IPS DF 6.9 (cell line): Measurements from ENCODE around the gene NOSTRIN.

Source experiments
- DNase-seq: peaks from one replicate; pipeline ENCODE4 v3.0.0-alpha.2; 2013; ENCODE audit warnings: low read depth, low spot score
- H3K27ac ChIP-seq: one replicate; pipeline ENCODE4 v1.5.1; 2013; ENCODE audit warnings: low read length, control low read depth
- H3K27me3 ChIP-seq: 2 replicates; pipeline ENCODE4 v1.6.1; 2013; ENCODE audit warnings: mild to moderate bottlenecking, low read length; ENCODE audit not compliant: control insufficient read depth, insufficient read depth
- H3K36me3 ChIP-seq: 2 replicates; pipeline ENCODE4 v1.6.1; 2013; ENCODE audit warnings: low read length; ENCODE audit not compliant: control insufficient read depth, insufficient read depth
- H3K4me1 ChIP-seq: 2 replicates; pipeline ENCODE4 v1.6.1; 2013; ENCODE audit warnings: low read length; ENCODE audit not compliant: control insufficient read depth, insufficient read depth
- H3K4me3 ChIP-seq: 2 replicates; pipeline ENCODE4 v1.5.1; 2013; ENCODE audit warnings: mild to moderate bottlenecking, low read length
- H3K9me3 ChIP-seq: 2 replicates; pipeline ENCODE4 v1.6.1; 2013; ENCODE audit warnings: low read length, inconsistent platforms; ENCODE audit not compliant: control insufficient read depth, insufficient read depth
- WGBS: extraction: QIAGEN DNeasy Blood & Tissue Kit; methylation state at CpG from one replicate; pipeline ENCODE4 v1.1.7; 2013; ENCODE audit warnings: mixed read lengths, missing lambda C conversion rate; ENCODE audit not compliant: insufficient read length, insufficient coverage; 5-methylcytosine and 5-hydroxymethylcytosine counted together

NOSTRIN gene

DNA sequence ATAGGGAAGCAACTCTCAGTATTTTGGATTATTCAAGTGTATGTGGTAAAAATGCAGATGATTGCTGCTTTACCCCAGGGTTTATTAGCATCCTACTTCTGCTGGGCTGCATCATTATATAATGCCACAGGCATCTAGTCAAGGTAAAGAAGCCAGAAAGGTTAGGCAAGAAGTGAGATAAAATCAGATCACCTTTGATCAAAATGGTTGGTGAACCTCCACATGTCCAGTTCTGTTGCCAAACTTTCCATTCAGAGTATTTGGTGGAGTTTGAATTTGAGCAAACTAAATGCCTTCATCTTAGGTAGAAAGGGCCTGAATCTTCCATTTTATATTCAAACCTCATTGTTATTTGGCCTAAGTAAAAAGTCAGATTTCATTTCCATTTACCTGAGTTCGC lies 29.7 kb upstream of the NOSTRIN start:
- WGBS, result no CpG with 5 or more reads among the region's 1 CpG
- Histone ChIP-seq H3K36me3 (no peaks in the 10 kb centered on the region), H3K4me3 (no peak overlapping the region), H3K4me1 (peaks cover 2% of the 10 kb centered on the region; the same call in 1 of the 2 replicates), H3K27me3 (no peaks in the 10 kb centered on the region), H3K27ac (no peak overlapping the region), H3K9me3 (no peaks in the 10 kb centered on the region)
- DNase-seq, result no peak

DNA sequence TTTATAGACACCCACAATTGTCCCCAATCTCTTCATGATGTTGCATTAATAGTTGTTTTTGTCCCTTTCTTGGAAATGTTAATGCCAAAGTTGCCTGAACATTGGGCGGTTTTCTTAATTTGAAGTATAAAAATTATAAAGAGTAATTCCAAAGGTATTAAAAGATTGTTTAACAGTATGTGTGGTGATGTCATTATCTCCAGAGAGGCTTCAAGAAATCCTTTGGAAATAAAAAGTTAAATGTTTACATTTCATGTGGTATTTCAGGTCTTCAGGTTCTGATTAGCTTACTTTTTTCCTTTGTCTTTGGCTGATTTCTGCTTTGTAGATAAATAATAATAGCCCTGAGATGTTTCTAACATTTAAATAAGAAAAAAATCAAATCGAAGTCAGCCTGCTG lies 29.3 kb upstream of the NOSTRIN start:
- Histone ChIP-seq H3K36me3 (no peaks in the 10 kb centered on the region), H3K4me1 (peaks cover 2% of the 10 kb centered on the region; the same call in 1 of the 2 replicates), H3K27me3 (no peaks in the 10 kb centered on the region), H3K27ac (no peak overlapping the region), H3K9me3 (no peaks in the 10 kb centered on the region), H3K4me3 (no peak overlapping the region)
- no CpG with 5 or more reads among the region's 2 CpGs for WGBS
- DNase-seq, result no peak

DNA sequence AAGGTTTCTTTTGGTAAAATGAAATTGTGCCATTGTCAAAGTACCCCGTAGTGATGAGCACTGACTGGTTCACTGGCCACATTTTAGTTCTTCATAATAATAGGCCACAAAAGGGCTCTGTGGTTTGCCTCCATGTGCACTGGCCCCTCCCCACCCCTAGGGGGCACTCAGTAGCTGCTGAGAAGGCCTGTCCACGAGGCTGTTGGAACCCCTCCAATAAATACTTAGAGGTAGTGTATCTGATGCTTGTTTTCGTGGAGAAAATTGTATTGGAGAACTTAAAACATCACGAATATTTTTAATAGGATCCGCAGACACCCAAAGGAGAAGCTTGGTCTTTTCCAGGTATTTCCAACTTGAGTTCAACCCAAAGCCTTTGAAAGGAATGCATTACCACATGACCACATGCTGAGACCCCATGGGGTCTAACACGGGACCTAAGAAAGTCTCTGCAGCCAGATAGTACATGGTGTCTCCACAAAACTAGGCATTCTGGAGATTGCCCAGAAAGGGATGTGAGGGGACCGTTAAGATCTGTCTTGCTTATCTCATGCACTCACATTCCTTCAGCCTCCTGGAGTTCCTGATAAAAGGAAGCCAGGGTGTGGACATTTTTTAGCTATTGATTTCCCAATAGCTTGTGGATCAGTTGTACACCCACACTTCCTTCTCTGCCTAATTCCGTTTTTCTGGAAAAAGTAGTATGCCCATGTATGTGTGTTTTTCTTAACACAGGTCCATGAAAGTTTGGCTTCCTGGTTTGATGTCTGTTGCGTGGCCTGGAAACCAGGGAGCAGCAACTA lies 28.5 kb upstream of the NOSTRIN start:
- no CpG with 5 or more reads among the region's 9 CpGs for WGBS
- no peak overlapping the region for H3K27ac ChIP-seq
- H3K4me1 ChIP-seq, result peaks cover 2% of the 10 kb centered on the region; the same call in 1 of the 2 replicates
- no peak for DNase-seq
- H3K4me3 ChIP-seq, result no peak overlapping the region
- H3K9me3 ChIP-seq, result no peaks in the 10 kb centered on the region
- no peaks in the 10 kb centered on the region for H3K36me3 ChIP-seq
- H3K27me3 ChIP-seq, result no peaks in the 10 kb centered on the region

DNA sequence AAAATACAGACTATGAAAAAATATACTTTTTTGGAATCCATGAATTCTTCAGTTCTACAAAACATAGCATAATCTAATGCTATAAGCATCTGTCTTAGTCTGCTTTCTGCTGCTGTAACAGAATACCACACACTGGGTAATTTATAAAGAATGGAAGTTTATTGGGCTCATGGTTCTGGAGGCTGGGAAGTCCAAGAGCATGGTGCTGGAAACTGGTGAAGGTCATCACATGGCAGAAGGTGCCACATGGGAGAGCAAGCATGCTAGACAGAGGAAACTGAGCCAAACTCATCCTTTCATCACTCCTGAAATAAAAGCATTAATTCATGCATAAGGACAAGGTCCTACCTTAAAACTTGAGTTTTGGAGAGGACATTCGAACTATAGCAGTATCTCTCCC lies 26.6 kb upstream of the NOSTRIN start:
- Histone ChIP-seq H3K4me3 (no peak overlapping the region), H3K27ac (no peak overlapping the region), H3K36me3 (no peaks in the 10 kb centered on the region), H3K27me3 (no peaks in the 10 kb centered on the region), H3K4me1 (peaks cover 3% of the 10 kb centered on the region; the same call in 1 of the 2 replicates), H3K9me3 (no peaks in the 10 kb centered on the region)
- DNase-seq, result no peak
- no CpG with 5 or more reads among the region's 1 CpG for WGBS

DNA sequence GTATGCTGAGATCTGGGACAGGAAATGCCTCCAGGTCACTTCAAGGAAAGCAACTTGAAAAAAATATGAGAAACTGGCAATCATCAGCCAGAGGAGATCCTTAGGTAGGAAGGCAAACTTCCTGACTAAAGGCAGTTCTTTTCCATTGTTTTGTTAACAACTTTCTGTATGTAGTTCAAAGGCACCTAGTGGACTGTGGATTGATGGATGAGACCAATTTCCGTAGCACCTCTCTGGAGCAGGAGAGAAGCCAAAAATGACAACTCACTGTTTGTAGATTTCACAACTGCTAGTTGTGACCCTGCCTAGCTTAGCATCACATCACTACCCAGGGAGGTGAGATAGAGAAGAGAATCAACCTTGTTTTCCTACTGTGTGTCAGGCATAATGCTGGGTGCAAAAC lies 21.8 kb upstream of the NOSTRIN start:
- H3K27ac ChIP-seq, result no peak overlapping the region
- H3K4me1 ChIP-seq, result peaks cover 4% of the 10 kb centered on the region
- H3K4me3 ChIP-seq, result no peak overlapping the region
- no peak for DNase-seq
- no peaks in the 10 kb centered on the region for H3K36me3 ChIP-seq
- WGBS, result no CpG with 5 or more reads among the region's 1 CpG
- H3K9me3 ChIP-seq, result no peaks in the 10 kb centered on the region
- H3K27me3 ChIP-seq, result no peaks in the 10 kb centered on the region

DNA sequence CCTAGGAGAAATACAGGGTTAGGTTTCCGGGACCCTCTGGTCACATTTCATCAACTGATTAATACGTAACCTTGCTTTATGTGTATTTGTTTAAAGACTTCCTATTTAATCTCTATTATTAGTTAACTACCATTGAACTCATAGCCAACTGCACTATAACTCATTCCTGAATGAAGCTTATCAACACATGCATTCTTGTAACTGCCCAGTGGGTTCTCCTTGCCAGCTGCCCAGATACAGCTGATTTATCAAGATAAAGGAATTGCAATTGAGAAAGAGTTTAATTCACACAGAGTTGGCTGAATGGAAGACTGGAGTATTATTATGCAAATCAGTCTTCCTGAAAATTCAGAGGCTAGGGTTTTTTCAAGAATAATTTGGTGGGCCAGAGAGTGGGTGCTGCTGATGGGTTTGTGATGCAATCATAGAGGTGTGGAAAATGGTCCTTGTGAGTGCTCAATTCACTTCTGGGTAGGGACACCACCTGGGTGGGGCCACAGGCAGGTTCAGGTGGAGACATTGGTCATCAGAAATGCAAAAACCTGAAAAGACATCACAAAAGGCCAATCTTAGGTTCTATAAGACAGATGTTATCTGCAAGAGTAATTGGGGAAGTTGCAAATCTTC lies 21.1 kb upstream of the NOSTRIN start:
- Histone ChIP-seq H3K4me1 (peaks cover 4% of the 10 kb centered on the region), H3K27me3 (no peaks in the 10 kb centered on the region), H3K27ac (no peak overlapping the region), H3K9me3 (no peaks in the 10 kb centered on the region), H3K4me3 (no peak overlapping the region), H3K36me3 (no peaks in the 10 kb centered on the region)
- no CpG with 5 or more reads among the region's 2 CpGs for WGBS
- no peak for DNase-seq

DNA sequence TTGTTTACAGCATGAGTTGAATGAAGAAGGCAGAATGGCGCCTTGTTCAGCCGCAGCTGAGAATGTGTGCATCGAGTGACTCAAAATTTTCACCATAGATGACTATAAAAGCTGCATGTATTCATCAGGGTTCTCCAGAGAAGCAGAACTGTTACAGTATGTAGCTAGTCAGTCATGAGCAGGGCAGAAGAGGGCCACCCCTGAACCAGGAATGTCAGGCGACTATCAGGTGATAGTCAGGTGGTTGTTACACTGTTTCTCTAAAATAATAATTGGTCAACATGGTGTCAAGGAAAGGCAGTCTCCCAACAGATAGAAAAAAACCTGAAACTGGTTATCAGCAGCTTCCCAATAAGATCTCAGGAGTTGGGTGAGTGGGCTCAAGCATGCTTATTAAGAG lies 20.2 kb upstream of the NOSTRIN start:
- H3K4me3 ChIP-seq, result no peak overlapping the region
- H3K27ac ChIP-seq, result no peak overlapping the region
- whole genome bisulfite sequencing, result no CpG with 5 or more reads among the region's 4 CpGs
- H3K4me1 ChIP-seq, result peaks cover 5% of the 10 kb centered on the region
- H3K36me3 ChIP-seq, result no peaks in the 10 kb centered on the region
- DNase-seq, result no peak
- no peaks in the 10 kb centered on the region for H3K27me3 ChIP-seq
- H3K9me3 ChIP-seq, result no peaks in the 10 kb centered on the region

DNA sequence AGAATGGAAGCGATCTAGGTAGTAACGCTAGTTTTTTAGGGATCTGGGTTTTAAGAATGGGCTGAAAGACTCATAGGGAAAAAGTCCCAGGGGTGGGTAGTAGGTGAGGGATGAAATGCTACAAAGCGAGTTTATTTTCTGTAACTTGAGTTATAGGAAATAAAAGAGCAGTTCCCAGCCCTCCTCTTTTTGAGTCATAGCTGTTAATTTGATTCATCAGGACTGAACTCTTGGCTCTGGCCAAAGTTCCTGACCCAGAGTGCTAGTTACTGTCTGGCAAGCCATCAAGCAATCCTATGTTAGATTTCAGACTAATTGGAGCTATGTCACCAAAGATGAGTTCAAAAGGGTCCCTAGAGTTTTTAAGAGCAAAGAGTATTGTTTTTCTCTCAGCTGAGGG lies 17.4 kb upstream of the NOSTRIN start:
- Histone ChIP-seq H3K4me1 (peaks cover 5% of the 10 kb centered on the region), H3K36me3 (no peaks in the 10 kb centered on the region), H3K27ac (no peak overlapping the region), H3K9me3 (no peaks in the 10 kb centered on the region), H3K4me3 (no peak overlapping the region), H3K27me3 (no peaks in the 10 kb centered on the region)
- DNase-seq, result no peak
- no CpG with 5 or more reads among the region's 3 CpGs for WGBS

DNA sequence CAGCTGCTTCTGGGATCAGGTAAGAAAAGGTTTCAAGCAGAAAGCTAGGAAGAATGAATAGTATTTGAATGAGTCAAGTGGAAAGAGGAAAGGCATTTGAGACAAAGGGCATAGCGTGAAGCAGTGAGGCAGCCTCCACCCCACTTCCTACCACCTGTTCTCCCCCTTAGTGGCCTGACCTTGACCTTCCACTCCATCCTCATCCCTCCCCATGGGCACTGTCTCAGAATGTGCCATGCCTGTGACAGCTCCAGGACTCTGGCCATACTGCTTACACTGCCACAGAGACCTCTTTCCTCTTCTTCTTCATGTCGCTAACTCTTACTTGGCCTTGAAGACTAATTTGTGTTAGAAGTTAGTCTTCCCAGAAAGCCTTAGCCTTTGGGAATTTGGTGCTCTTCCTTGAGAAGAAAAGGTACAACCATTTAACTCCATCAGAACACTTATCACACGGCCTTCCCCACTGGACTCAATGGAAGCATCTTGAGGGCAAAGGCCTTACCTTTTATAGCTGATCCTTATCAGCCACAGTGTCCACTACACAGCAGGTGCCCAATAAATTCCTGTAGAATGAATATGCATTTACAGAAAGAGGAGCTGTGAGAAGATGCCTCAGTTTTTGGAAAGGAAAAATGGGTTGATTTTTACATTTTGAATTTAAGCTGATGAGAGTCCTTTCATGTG lies 15.2 kb upstream of the NOSTRIN start:
- Histone ChIP-seq H3K27ac (no peak overlapping the region), H3K36me3 (no peaks in the 10 kb centered on the region), H3K4me1 (0 out of 2 replicates have a peak, but pooled peaks cover 2% of the 10 kb centered on the region), H3K9me3 (no peaks in the 10 kb centered on the region), H3K4me3 (no peak overlapping the region), H3K27me3 (no peaks in the 10 kb centered on the region)
- WGBS, result no CpG with 5 or more reads among the region's 3 CpGs
- no peak for DNase-seq

DNA sequence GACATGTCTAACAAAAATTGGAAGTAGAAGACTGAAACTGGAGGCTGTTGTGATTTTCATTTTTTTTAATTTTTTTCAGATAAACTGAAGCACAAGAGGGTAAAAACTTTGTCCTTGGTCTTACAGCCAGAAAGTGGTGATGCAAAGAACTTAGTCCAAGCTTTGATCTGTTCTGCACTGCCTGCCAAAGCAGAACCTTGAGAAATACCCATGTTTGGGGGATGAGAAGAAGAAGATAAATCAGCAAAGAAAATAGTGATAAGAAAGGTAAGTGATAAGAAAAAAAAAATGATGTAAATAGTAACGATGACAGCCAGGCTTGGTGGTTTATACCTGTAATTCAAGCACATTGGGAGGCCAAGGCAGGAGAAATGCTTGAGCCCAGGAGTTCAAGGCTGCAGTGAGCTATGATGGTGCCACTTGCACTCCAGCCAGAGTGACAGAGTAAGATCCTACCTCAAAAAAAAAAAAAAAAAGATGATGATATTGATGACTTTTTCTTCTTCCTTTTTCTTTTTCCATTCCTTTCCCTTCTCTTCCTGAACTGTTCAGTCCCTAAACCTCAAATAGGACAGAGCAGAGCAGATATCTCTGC lies 14.6 kb upstream of the NOSTRIN start:
- Histone ChIP-seq H3K27ac (no peak overlapping the region), H3K9me3 (no peaks in the 10 kb centered on the region), H3K36me3 (no peaks in the 10 kb centered on the region), H3K27me3 (no peaks in the 10 kb centered on the region), H3K4me3 (no peak overlapping the region), H3K4me1 (0 out of 2 replicates have a peak, but pooled peaks cover 2% of the 10 kb centered on the region)
- no peak for DNase-seq
- 100% methylated on average over 1 of the region's 1 CpG for whole genome bisulfite sequencing
